Suprapubic skin (tissue), 4 donors: ENCODE data around the gene SHC4. TPM values are rescaled to one million over a fixed set of nuclear protein-coding genes. Genes with fewer than 3 reads are reported as not detected.

ENCODE experiments used
- DNase-seq, 2 donors: peaks; one replicate each; pipeline ENCODE4 v3.0.0-alpha.2; 2019; ENCODE audit warnings: low spot score in 2 of 2
- H3K27ac ChIP-seq: fragments of 200-600 bp; sonication (generic); one replicate; pipeline ENCODE4 v1.5.1; 2019
- H3K27me3 ChIP-seq: fragments of 200-600 bp; sonication (generic); one replicate; pipeline ENCODE4 v1.5.1; 2019
- H3K36me3 ChIP-seq: fragments of 200-600 bp; sonication (generic); one replicate; pipeline ENCODE4 v1.5.1; 2019
- H3K4me1 ChIP-seq: fragments of 200-600 bp; sonication (generic); one replicate; pipeline ENCODE4 v1.5.1; 2019
- H3K4me3 ChIP-seq: fragments of 200-600 bp; sonication (generic); one replicate; pipeline ENCODE4 v1.5.1; 2019; ENCODE audit warnings: mild to moderate bottlenecking
- H3K9me3 ChIP-seq: fragments of 200-600 bp; sonication (generic); one replicate; pipeline ENCODE4 v1.5.1; 2019
- CTCF ChIP-seq, 2 donors: fragments of 200-600 bp in 1 of 2; fragments of 450-650 bp in 1 of 2; sonication (generic) in 1 of 2; IDR thresholded peaks; one replicate each; pipeline ENCODE4 v1.5.1; 2016 to 2019; ENCODE audit warnings: antibody characterized with exemption in 2 of 2, mild to moderate bottlenecking in 1 of 2, moderate library complexity in 1 of 2
- EP300 ChIP-seq: sonication (generic); formaldehyde crosslinking; IDR thresholded peaks from one replicate; pipeline ENCODE4 v1.6.1; 2017; ENCODE audit warnings: antibody characterized with exemption
- POLR2A ChIP-seq, 2 donors: fragments of 450-650 bp; IDR thresholded peaks; one replicate each; pipeline ENCODE4 v1.6.1; 2017; ENCODE audit warnings: antibody characterized with exemption in 2 of 2, mild to moderate bottlenecking in 2 of 2, moderate library complexity in 2 of 2
- POLR2AphosphoS5 ChIP-seq, 3 donors: sonication (generic); formaldehyde crosslinking; IDR thresholded peaks; one replicate each; pipeline ENCODE4 v1.6.1; 2017; ENCODE audit warnings: antibody characterized with exemption in 3 of 3
- WGBS: methylation state at CpG from one replicate; pipeline ENCODE4 v1.1.5; 2018; 5-methylcytosine and 5-hydroxymethylcytosine counted together
- total RNA-seq, 4 donors: library from RNA; depleted of rRNA; stranded (reverse); fragments of >200 nt; gene quantifications; one replicate each; pipeline ENCODE4 v1.1.0, GENCODE V29; 2016

Gene SHC4
- total RNA-seq, 4 donors from 2014 or later: 1.4 to 2.5 (median 1.6) TPM

- no peaks in the 10 kb centered on the region for H3K27me3 ChIP-seq
- WGBS: 80% methylated on average over 3 of the region's 3 CpGs
- no peak for TF ChIP-seq CTCF (IDR thresholded peaks at IDR 0.05)
- no peak for TF ChIP-seq POLR2AphosphoS5 (IDR thresholded peaks at IDR 0.05)
Measured at GRCh38 chr15:48955967-48956366, 7.8 kb downstream of the SHC4 start.

GRCh38 chr15:48955370-48955769 lies 8.3 kb downstream of the SHC4 start:
- no peaks in the 10 kb centered on the region for H3K36me3 ChIP-seq
- no peaks in the 10 kb centered on the region for H3K27me3 ChIP-seq
- H3K27ac ChIP-seq: no peak overlapping the region
- 88% methylated on average over 4 of the region's 4 CpGs for WGBS
- H3K4me3 ChIP-seq: no peak overlapping the region
- no peaks in the 10 kb centered on the region for H3K9me3 ChIP-seq
- DNase-seq: no peak
- no peaks in the 10 kb centered on the region for H3K4me1 ChIP-seq
- no peak for TF ChIP-seq POLR2AphosphoS5 (IDR thresholded peaks at IDR 0.05)
- no peak for TF ChIP-seq CTCF (IDR thresholded peaks at IDR 0.05)
- TF ChIP-seq EP300: no peak
- TF ChIP-seq POLR2A (IDR thresholded peaks at IDR 0.05): no peak

More at GRCh38 chr15:48955967-48956366, 7.8 kb downstream of the SHC4 start:
- H3K9me3 ChIP-seq: no peaks in the 10 kb centered on the region
- DNase-seq: no peak
- no peaks in the 10 kb centered on the region for H3K4me1 ChIP-seq
- H3K36me3 ChIP-seq: no peaks in the 10 kb centered on the region
- H3K27ac ChIP-seq: no peak overlapping the region
- H3K4me3 ChIP-seq: no peak overlapping the region

- H3K27ac ChIP-seq: no peak overlapping the region
- DNase-seq: no peak
- H3K27me3 ChIP-seq: no peaks in the 10 kb centered on the region
- no peak overlapping the region for H3K4me3 ChIP-seq
- WGBS: 61% methylated on average over 5 of the region's 5 CpGs
- H3K36me3 ChIP-seq: no peaks in the 10 kb centered on the region
- TF ChIP-seq POLR2A (IDR thresholded peaks at IDR 0.05): no peak
- no peak for TF ChIP-seq EP300
- TF ChIP-seq CTCF (IDR thresholded peaks at IDR 0.05): no peak
- TF ChIP-seq POLR2AphosphoS5 (IDR thresholded peaks at IDR 0.05): no peak
- no peaks in the 10 kb centered on the region for H3K4me1 ChIP-seq
- H3K9me3 ChIP-seq: no peaks in the 10 kb centered on the region
Measured at GRCh38 chr15:48954538-48954937, 9.2 kb downstream of the SHC4 start.

- Histone ChIP-seq H3K27me3 (no peaks in the 10 kb centered on the region), H3K9me3 (no peaks in the 10 kb centered on the region), H3K4me1 (no peaks in the 10 kb centered on the region), H3K4me3 (no peak overlapping the region), H3K27ac (no peak overlapping the region), H3K36me3 (no peaks in the 10 kb centered on the region)
- DNase-seq: no peak
- WGBS: 85% methylated on average over 1 of the region's 1 CpG
- no peak for TF ChIP-seq CTCF (IDR thresholded peaks at IDR 0.05)
- TF ChIP-seq POLR2A (IDR thresholded peaks at IDR 0.05): no peak
- no peak for TF ChIP-seq POLR2AphosphoS5 (IDR thresholded peaks at IDR 0.05)
- TF ChIP-seq EP300: no peak
Measured at GRCh38 chr15:48946840-48947187, 16.9 kb downstream of the SHC4 start.

- no peaks in the 10 kb centered on the region for H3K27me3 ChIP-seq
- no peak for DNase-seq
- no peak for TF ChIP-seq POLR2AphosphoS5 (IDR thresholded peaks at IDR 0.05)
- TF ChIP-seq POLR2A (IDR thresholded peaks at IDR 0.05): no peak
- TF ChIP-seq CTCF (IDR thresholded peaks at IDR 0.05): no peak
- TF ChIP-seq EP300: no peak
- no peaks in the 10 kb centered on the region for H3K9me3 ChIP-seq
- H3K27ac ChIP-seq: no peak overlapping the region
- 62% methylated on average over 5 of the region's 5 CpGs for WGBS
- no peak overlapping the region for H3K4me3 ChIP-seq
- H3K4me1 ChIP-seq: no peaks in the 10 kb centered on the region
- no peaks in the 10 kb centered on the region for H3K36me3 ChIP-seq
Measured at GRCh38 chr15:48946074-48946839, 17.5 kb downstream of the SHC4 start.
